DMS153 treated with DMSO at 0.1 percent for 48 hours (cell line): ENCODE measurements around the gene CSRP2.

ENCODE experiments used
- DNase-seq: peaks from one replicate; lab custom pipeline; 2025; ENCODE audit not compliant: unreplicated experiment; lab: John Stamatoyannopoulos, UW

Gene CSRP2

DNA sequence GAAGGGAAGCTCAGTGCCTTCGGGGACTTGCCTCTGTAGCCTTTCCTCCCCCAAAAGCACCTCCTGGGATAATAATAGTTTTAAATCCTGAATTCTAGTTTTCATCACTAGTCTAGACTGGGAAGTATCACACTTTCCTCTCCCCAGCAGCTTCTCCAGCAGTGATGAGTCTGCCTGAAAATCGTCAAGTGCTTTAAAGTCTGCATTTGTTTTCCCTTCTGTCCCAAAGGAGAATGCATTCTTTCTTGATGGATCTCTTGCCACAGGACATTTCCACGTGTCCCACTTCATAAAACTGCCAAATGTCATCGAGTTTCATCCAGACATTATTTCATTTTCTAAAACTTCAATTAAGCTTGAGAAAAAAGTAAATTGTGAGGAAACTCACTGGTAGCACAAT is 15.0 kb downstream of the CSRP2 start:
- DNase-seq: no peak

DNA sequence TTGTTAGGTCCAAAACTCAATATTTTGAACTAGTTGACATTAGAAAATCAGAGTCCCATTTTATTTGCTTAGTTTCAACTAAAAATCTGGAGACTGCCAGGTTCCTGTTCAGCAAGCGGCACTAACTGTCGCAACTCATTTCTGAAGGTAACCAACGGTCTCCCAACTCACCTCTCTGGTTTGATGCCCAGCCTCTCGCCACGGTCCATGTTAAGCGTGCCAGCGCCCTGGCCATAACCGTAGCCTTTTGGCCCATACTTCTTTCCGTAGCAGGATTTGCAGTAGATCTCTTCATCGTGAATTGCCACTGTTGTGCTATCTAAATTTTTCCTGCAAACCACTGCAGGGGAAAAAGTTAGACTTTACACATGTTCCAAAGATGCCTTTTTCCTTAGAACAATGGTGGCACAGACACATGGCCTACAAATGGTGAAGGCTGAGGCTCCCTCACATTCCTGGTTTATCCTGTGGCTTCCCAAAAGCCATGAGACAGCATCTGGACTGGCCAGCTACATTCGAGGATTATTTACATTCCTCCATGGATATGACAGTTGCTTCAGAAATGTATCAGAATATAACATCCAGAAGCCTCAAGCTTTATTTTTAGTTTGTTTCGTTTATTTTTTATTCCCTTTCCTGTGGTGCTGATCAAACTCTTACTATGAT is 15.7 kb downstream of the CSRP2 start:
- no peak for DNase-seq

DNA sequence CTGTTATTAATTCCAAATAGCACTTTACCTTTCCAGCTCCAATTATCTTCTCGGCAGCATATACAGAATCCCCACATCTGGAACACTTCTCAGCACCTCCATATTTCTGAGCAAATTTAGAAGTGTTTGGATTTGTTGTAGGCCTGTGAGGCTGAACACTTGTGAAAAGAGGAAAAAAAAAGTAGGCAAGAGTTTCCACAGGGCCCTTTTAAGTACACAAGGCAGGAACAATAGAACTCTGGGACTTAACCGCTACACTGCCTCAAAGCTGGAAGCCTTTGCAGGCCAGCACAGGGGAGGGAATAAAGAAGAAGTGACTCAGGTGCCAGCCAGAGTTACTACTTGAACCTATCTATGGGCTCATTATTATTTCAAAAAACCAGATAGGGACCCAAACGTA is 18.6 kb downstream of the CSRP2 start:
- no peak for DNase-seq

- DNase-seq: no peak
Observed at GRCh38 chr12:76859611-76860010, 19.2 kb downstream of the CSRP2 start.

GRCh38 chr12:76856018-76856644 is 22.7 kb downstream of the CSRP2 start:
- no peak for DNase-seq

DNA sequence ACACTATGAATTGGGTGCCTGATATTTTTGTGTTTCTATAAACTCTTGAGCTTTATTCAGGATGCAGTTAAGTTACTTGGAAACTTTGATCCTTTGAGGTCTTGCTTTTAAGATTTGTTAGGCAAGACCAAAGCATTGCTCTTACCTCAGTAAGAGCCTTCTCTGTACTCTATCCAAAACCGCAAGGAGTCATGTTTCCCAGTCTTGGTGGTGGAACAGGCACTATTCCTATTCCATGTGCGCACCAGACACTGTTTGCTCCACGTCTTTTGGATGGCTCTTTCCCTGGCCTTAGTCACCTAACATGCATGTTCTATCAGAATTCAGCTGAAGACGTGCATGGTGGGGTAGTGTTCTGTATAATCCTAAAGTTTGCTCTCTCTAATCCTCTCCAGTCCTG is 23.5 kb downstream of the CSRP2 start:
- no peak for DNase-seq

GRCh38 chr12:76852106-76852505 is 26.7 kb downstream of the CSRP2 start:
- DNase-seq: no peak

DNA sequence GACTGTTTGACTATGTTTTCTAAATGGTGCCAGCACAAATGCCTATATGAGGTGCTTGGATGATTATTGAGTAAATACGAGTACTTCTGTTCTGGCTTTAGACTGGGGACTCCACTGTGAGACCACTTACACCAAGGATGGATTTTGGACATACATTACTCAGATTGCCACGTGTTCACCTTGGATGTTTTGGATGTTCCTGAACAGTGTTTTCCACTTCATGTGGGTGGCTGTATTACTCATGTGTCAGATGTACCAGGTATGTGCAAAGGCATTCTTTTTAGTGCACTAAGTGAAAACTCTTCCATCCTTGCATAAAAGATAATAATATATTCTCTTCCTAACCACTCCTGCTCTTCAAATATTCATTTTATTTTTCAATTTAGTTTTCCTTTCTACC is 30.7 kb downstream of the CSRP2 start:
- DNase-seq: no peak

DNA sequence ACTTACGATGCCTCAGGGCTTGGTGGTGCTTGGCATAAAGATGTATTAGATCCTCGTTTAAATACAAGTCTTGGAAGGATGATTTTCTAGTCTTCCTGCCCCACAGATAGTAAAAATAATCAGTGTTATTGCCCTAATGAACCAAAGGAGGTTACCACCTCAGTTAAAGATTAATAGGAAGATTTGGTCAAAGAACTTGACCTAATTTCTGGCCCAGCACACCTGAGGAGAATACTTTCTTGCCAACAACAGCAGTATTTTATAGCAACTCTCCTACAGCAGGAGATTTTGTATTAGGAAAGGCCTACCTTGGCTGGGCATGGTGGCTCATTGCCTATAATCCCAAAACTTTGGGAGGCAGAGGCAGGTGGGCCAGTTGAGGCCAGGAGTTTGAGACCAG is 31.6 kb downstream of the CSRP2 start:
- DNase-seq: no peak

- DNase-seq: no peak
Observed at GRCh38 chr12:76836633-76837032, 42.2 kb downstream of the CSRP2 start.

DNA sequence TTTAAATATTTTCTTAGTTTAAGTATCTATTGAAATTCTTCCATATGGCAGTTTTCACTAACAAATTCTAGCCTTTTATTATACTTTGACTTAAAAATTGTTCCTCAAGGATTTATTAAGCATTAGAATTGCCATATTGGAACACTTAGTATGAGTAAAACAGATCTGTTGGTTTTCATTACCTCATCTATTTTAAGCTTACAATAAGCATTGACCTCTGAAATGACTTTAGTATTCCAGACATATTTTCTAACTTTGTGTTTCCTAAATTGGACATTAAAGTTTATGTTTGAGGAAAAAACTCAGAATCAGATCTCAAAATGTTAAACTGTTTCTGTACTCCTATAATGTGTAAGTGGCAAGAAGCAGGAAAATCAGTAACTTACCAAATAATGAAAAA is 48.4 kb downstream of the CSRP2 start:
- DNase-seq: no peak

DNA sequence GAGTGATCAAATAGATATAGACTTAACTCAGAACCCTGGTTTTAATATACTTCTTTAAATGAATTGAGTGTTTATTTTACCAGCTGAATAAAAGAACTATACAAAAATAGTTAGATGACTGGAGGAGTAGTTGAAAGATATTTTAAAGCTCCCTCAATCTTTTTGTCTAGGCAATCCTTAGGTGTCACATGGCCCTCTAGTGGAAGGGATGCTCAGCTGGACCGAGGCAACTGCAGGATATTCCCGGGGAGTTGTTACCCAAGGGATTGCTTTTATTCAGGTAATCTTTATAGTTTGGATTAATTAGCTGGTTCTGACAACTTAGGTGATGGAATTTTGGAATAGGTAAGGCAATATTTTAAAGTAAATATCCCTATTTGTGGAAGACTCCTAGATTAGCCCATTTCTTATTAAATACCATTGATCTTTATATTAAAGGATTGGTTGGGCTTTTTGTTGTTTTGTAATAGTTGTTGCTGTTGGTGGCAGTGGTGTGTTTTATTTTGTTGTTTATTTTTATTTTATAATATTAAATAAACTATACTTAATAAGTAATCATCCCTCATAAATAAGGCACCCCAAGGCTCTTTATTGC is 57.8 kb downstream of the CSRP2 start:
- no peak for DNase-seq

DNA sequence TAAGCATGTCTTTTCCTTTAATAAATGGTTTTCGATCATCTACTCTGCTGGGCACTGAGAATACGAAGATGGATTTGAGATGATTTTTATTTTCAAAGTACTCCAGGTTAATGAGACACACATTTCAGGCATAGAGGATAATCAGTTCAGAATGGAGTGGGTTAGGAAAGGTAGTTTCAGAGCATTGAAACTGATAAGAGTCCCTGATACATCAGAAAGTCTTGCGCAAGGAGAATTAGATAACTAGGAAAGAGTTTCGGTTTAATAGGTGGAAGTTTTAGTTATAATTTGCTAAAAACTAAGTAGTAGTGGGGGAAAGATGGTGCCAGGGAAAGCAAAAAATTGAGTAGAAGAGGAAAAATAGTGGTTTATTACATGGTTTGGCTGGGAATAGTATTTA is 64.8 kb downstream of the CSRP2 start:
- DNase-seq: no peak

DNA sequence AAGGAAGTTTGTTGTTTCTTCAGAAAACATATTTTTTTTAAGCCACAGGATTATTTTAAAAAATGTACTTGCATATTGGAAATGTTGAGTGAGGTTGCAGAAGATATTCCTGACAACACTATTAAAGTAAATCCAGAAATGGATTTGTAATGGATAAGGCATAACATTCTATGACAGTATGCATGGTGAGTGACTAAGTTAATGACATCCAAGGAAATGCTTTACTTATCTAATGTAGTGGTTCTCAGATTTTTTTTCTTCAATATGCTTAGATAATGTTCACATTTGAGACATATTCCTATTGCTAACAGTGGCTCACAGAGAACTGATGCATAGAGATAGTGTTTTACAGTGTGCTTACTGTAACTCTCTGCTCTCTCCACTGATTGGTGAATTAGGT is 65.6 kb downstream of the CSRP2 start:
- no peak for DNase-seq

- no peak for DNase-seq
Observed at GRCh38 chr12:76811976-76812375, 66.8 kb downstream of the CSRP2 start.

GRCh38 chr12:76810671-76811419 is 68.0 kb downstream of the CSRP2 start:
- DNase-seq: no peak
